ENCODE data around the gene GRK4.

DNA sequence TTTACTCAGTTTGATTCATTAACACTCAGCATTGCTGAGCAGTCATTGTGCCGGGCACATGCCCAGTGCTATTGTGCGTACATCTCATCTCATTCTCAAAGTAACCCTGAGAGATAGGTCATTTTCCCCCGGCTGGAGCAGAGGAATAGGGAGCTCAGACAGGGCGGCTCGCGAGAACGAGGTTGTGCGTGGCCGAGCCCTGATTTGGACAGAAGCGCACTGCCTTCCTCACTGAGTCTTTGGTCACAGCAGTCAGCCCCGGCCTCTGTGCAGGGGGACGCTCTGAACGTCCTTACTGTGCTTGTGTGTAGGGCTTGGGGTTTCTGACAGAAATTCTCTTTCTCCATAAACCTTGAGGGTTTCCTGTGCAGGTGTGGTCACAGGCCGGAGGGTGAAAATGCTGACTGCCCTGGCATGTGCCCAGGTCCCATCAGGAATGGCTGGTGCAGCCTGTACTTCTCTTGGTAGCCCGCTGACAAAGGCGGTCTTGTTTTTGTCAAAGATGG, 39.6 kb upstream of the GRK4 start:
- TF ChIP-seq, protein P1, sequence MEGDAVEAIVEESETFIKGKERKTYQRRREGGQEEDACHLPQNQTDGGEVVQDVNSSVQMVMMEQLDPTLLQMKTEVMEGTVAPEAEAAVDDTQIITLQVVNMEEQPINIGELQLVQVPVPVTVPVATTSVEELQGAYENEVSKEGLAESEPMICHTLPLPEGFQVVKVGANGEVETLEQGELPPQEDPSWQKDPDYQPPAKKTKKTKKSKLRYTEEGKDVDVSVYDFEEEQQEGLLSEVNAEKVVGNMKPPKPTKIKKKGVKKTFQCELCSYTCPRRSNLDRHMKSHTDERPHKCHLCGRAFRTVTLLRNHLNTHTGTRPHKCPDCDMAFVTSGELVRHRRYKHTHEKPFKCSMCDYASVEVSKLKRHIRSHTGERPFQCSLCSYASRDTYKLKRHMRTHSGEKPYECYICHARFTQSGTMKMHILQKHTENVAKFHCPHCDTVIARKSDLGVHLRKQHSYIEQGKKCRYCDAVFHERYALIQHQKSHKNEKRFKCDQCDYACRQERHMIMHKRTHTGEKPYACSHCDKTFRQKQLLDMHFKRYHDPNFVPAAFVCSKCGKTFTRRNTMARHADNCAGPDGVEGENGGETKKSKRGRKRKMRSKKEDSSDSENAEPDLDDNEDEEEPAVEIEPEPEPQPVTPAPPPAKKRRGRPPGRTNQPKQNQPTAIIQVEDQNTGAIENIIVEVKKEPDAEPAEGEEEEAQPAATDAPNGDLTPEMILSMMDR (IDR thresholded peaks at IDR 0.05): no peak
- no peak for TF ChIP-seq POLR2A (IDR thresholded peaks at IDR 0.05)
